IPS-18c (cell line): Measurements from ENCODE around the gene TTC14.
"Not testable (repeated sequence)": the region's sequence is repeated elsewhere in the genome, so short reads cannot be mapped to it uniquely, and the experiment has no call there.

Experiments
- H3K4me3 ChIP-seq: 2 replicates; pipeline ENCODE4 v1.7.0; 2013; ENCODE audit warnings: low read depth, mild to moderate bottlenecking, low read length, moderate library complexity; ENCODE audit not compliant: insufficient read depth
- H3K9me3 ChIP-seq: one replicate; pipeline ENCODE4 v1.6.1; 2013; ENCODE audit warnings: mild to moderate bottlenecking, low read length, moderate library complexity; ENCODE audit not compliant: control insufficient read depth, insufficient read depth

The TTC14 gene, protein sequence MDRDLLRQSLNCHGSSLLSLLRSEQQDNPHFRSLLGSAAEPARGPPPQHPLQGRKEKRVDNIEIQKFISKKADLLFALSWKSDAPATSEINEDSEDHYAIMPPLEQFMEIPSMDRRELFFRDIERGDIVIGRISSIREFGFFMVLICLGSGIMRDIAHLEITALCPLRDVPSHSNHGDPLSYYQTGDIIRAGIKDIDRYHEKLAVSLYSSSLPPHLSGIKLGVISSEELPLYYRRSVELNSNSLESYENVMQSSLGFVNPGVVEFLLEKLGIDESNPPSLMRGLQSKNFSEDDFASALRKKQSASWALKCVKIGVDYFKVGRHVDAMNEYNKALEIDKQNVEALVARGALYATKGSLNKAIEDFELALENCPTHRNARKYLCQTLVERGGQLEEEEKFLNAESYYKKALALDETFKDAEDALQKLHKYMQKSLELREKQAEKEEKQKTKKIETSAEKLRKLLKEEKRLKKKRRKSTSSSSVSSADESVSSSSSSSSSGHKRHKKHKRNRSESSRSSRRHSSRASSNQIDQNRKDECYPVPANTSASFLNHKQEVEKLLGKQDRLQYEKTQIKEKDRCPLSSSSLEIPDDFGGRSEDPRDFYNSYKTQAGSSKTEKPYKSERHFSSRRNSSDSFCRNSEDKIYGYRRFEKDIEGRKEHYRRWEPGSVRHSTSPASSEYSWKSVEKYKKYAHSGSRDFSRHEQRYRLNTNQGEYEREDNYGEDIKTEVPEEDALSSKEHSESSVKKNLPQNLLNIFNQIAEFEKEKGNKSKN

DNA sequence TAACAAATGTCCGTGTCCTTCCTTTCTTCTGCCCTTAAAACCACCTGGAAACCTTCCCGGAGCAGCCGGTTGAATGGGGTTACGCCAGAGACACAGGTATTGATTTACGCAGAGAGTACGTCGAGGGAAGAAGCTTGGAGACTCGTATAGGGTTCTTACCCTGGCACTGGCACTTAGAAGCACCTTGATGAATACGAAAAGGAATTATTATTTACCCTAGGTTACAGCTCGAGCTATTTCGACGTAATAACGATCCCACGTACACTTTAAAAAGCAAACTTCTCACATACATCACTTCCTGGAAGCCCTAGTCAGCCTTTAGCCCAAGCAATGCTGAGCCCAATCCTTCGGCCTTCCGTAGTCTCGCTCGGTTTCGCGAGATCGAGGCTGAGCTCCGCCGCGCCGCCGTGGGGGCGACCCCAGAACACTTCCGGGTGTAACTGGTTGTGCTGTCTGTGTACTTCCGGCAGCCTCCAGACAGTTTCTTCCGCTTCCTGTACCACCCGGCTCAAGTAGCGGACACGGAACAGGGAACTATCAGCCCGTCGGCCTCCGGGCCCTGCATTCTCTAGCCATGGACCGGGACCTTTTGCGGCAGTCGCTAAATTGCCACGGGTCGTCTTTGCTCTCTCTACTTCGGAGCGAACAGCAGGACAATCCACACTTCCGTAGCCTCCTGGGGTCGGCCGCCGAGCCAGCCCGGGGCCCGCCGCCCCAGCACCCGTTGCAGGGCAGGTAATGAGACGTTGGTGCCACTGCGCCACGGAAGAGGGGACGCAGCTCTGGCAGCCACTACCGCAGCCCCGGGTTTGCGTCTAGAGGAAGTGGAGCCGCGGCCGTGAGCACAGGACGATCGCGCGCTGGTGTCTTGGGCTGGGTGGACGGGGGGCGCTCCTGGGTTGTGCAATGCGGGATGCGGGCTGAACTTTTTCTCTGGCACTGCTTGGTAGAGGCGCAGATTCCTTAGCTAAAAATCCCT lies at the start of gene TTC14:
TTC14 (plus strand) TSS at position 476 of the 979 bp plus-strand sequence; CDS start at position 575, 99 bp downstream.
- Histone ChIP-seq H3K4me3 (peak within 1 kb of the TSS; percentile 98), H3K9me3 (no peaks in the 10 kb centered on the region)

DNA sequence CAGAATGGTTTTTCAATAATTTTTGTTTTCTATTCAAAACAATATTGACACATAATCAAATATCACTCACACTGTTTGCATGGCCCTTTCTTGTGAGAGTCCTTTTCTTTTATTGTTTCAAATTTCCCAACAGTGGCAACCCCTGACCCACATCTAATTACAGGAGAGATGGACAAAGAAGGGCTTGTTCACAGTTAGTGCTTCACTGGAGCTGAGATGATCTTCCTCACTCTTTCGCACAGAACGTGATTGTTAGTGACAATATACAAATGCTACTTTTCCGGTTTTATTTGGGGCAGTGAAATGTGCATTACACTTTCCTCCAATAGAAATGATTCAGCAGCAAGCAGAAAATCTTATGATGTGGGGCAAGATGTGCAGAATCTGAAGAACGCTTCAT lies 38.6 kb upstream of the TTC14 start:
- no peak overlapping the region for H3K4me3 ChIP-seq
- peaks cover 4% of the 10 kb centered on the region for H3K9me3 ChIP-seq

DNA sequence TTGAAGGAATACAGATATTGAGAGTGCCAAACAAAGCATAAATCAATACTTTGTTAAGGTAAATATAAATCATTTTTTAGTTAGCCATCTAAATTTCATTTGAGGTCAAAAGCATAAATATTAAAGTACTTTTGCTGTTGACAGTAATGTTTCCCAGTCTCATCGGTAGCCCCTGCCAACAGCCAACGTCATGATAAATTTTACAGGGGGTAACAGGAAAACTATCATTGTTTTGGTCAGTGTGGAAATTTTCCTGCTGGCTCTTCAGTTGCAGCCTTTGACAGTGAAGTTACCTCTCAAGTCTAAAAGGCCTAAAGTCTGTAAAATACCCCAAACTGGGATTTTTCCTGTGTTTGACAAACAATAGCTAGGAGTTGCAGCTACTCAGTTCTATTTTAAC lies 37.3 kb upstream of the TTC14 start:
- peaks cover 4% of the 10 kb centered on the region for H3K9me3 ChIP-seq
- no peak overlapping the region for H3K4me3 ChIP-seq

DNA sequence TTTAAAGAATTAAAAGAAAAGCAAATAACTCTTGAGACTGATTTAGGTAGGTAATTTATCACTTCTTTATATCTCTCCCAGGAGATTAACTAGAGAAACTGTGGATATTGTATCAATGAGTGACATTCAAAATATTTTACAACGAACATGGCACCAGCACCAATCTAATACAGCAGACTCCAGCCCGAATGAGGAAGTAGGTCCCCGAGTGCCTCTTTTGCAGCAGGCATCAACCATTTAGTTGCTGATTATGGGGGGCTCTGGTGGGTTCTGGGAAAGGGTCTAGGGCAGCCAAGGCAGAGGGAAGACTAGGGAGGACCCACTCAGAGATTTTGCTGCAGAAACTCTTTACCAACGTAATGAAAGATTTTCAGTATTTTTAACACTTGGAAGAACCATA lies 31.7 kb upstream of the TTC14 start:
- Histone ChIP-seq H3K4me3 (no peak overlapping the region), H3K9me3 (no peaks in the 10 kb centered on the region)

DNA sequence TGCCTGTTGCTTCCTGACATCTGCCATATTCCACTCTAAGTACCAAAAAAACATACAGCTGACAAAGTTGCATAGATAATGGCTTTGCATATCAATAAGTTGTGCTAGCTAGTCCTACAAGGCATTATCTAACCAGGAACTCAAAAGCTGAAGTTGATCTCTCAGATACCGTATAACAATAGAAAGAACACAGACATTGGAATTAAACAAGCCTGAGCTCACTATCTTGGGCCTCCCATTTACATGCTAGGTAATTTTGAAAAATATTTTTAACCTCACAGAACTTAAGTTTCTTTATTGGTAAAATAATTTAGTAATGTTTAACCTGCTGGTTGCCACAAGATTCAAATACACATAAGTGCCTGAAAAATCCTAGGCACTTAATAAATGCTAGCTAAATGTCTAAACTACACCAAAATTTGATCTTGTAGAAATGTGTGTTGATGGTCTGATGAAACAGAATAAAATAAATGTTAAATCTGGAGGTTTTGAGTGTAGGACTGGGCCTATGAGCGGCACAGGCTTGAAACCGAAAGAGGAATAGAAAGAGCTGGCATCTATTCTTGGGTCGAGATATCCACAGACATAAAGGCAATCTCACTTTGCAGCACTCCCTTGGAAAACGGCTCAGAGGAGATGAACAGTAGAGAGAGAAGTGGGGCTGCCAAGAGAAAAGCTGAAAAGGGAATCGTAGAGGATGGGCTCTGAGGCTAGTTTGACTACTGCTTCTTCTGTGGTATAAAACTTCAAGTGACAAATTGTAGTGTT lies 29.9 kb upstream of the TTC14 start:
- no peak overlapping the region for H3K4me3 ChIP-seq
- H3K9me3 ChIP-seq, result no peaks in the 10 kb centered on the region

DNA sequence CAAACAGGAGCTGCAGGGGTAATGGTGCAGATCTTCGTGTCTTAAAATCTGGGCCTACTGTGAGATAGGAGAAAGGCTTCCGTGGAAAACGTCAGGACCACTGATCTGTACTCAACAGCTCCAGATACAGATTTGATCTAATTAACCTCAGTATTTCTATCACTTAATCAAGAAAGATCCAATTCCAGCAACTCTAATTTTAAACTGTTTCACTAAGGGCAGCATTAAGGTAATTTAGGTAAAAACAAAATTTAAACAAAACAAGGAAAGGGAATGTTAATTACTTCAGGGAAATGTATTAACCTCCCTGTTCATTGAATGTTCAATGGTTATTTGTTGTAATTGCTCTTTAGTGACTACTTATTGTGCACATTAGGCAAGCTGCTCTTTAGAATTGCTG lies 26.4 kb upstream of the TTC14 start:
- H3K4me3 ChIP-seq, result no peak overlapping the region
- peaks cover 2% of the 10 kb centered on the region for H3K9me3 ChIP-seq

DNA sequence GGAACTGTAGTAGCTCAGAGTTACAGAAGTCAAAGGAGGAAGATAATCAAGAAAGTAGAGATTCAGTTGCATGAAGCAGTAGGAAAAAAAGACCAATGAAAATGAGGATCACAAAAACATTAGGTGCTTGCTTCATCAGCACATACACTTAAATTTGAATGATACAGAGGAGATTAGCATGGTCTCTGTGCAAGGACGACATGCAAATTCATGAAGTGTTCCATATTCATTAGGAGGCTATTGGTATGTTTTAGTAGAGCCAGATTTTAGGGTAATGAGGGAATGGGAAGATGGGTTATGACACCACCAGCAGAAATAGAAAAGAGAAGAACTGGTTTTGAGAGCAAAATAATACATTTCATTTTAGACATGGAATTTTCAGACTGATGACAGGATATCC lies 21.0 kb upstream of the TTC14 start:
- Histone ChIP-seq H3K9me3 (peaks cover 2% of the 10 kb centered on the region), H3K4me3 (no peak overlapping the region)

DNA sequence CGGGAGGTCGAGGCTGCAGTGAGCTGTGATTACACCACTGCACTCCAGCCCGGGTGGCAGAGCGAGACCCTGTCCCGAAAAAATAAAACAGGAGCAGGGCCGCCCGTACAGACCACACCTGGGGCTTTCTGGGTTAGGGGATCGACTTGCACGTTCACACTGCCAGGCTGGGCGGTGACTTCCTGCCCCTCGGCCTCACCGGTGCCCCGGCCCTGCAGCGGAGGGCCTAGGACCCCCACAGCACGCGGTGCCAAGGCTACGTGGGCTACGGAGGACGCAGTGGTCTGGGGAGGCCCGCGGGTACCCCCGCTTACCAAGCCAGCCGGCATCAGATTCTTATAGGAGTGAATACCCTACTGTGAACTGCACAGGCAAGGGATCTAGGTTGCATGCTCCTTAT lies 11.6 kb upstream of the TTC14 start:
- Histone ChIP-seq H3K4me3 (no peak overlapping the region), H3K9me3 (no peaks in the 10 kb centered on the region)

DNA sequence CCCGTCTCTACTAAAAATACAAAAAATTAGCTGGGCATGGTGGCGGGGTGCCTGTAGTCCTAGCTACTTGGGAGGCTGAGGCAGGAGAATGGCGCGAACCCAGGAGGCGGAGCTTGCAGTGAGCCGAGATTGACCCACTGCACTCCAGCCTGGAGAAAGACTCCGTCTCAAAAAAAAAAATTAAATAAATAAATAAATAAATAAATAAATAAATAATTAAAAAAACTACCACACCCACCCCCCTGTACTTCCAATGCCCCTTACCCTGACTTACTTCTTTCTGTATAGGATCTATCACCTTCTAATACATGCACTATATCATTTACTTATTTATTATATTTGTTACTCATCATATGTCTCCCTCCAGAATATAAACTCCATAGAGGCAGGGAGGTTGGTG lies 8.3 kb upstream of the TTC14 start:
- H3K9me3 ChIP-seq, H3K4me3 ChIP-seq: not testable (repeated sequence)

DNA sequence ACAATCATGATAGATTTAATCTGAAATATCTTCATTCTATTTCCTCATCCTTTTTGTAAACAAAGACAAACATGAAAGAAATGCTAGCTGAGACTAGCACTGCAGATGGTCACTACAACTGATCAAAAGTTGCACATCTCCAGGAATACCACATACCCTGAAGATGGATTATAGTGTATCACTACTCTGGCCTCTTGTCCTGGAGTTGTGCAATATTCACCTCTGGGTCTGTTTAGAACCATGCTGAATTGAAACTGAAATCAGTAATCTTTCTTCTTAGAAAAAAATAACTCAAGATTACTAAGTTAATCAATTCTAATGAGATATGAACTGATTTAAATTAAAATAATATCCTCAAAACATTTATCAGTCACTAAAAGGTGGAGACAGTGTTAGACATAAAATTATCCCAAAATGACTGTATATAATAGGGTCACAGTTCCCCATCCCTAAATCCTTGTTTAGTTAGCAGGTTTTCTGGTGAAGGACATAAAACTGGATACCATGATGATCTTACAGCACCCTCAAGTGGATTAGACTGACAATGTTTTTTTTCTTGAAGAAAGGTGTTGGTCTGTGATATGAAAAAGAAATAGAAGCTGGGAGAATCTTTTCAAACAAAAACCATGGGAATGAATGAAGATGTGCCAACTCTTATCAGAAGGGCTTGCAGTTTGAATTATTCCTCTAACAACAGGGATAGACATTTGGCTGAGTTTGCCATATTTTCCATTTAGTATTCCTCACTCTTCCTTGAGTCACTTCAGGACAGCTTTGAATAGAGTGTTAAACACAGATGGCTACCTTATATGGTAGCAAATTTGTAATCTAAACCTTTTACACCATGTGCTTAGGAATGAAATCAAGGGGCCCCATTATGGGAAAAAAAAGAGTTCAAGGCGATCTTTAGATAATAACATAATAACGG lies 7.1 kb upstream of the TTC14 start:
- Histone ChIP-seq H3K4me3 (no peak overlapping the region), H3K9me3 (no peaks in the 10 kb centered on the region)

DNA sequence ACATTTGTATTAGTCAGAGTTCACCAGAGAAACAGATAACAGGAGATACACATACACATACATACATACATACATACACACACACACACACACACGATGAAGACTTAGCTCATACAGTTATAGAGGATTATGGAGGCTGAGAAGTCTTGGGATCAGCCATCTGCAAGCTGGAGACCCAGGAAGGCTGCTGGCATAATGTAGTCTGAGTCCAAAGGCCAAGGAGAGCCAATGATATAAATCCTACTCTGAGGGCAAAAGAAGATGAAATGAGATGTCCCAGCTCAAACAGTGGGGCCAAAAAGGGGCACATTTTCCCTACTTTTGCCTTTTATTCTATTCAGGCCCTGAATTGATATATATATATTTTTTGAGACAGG lies 6.4 kb upstream of the TTC14 start:
- no peak overlapping the region for H3K4me3 ChIP-seq
- H3K9me3 ChIP-seq, result no peaks in the 10 kb centered on the region

DNA sequence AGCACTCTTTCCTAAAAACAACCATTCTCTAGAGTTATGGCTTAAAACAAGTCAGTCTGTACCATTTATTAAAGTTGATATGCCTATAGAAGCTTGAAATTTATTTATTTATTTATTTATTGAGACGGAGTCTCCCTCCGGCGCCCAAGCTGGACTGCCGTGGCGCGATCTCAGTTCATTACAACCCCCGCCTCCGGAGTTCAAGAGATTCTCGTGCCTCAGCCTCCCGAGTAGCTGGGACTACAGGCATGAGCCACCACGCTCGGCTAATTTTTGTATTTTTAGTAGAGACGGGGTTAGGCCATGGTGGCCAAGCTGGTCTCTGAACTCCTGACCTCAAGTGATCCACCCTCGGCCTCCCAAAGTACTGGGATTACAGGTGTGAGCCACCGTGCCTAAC lies 1.5 kb upstream of the TTC14 start:
- no peak overlapping the region for H3K4me3 ChIP-seq
- no peaks in the 10 kb centered on the region for H3K9me3 ChIP-seq

DNA sequence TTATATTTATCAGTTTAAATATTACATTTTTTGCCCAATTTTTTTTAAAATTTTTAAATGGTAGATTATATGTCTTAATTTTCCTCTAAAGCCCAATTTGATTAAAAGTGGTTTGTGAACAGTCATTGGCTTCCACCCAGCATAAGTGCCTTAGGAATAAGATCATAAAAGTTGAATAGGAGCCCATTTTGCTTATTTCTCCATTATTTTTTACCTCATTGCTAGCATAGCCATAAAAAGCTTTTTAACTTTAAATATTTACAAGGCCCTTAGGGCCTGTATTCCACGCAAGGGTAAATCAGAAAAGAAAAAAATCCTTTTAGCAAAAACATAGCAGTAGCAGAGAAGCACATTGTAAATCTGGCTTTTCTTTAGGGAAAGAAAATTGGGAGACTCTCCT lies 9.0 kb downstream of the TTC14 start:
- H3K9me3 ChIP-seq, result no peaks in the 10 kb centered on the region
- H3K4me3 ChIP-seq, result no peak overlapping the region

DNA sequence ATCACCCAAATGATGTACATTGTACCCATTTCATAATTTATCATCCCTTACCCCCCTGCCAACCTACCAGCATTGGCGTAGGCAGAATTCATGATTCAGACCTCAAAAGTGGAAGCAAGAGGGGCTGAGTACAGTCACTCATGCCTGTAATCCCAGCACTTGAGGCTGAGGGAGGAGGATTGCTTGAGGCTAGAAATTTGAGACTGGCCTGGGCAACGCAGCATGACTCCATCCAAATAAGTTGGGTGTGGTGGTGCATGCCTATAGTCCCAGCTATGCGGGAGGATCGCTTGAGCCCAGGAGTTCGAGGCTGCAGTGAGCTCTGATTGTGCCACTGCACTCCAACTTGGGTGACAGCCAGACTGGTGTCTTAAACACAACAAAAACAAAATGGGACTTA lies 10.4 kb downstream of the TTC14 start:
- no peak overlapping the region for H3K4me3 ChIP-seq
- no peaks in the 10 kb centered on the region for H3K9me3 ChIP-seq

DNA sequence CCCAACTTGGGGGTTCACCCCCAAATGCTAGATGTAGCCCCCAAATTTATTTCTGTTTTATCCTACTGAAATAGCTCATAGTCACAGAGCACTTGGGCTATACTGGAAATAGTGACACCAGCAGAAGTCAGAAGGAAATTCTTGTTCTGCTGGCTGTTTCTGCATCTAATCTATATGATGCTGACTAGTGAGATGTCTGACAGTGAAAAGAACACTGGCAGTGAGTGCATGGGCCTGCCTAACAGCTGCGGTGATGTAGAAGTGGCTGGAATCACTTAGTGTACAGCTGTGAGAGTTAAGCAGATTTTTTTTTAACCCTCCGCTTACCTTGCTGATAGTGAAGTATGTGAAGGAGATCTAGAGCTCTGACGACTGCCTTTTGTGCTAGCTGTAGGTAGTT lies 14.0 kb downstream of the TTC14 start:
- H3K4me3 ChIP-seq, result no peak overlapping the region
- no peaks in the 10 kb centered on the region for H3K9me3 ChIP-seq

DNA sequence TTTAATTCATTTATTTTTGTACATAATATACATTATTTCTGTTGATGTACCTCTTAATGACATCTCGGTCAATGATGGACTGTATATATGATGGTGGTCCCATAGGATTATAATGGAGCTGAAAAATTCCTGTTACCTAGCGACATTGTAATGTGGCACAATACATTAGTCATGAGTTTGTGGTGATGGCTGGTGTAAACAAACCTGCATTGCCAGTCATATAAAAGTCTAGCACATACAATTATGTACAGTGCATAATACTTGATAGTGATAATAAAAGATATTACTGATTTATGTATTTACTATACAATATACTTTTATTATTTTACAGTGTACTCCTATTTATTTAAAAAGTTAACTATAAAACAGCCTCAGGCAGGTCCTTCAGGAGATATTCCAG lies 15.1 kb downstream of the TTC14 start:
- Histone ChIP-seq H3K9me3 (no peaks in the 10 kb centered on the region), H3K4me3 (no peak overlapping the region)
